HEK293 (cell line): ENCODE results near the gene KRTAP13-4.

Source experiments
- CTCF ChIA-PET: fragments of 350-600 bp; formaldehyde crosslinking; extraction: SDS; loops from one replicate; lab custom pipeline; 2021; ENCODE audit warnings: antibody characterized with exemption; lab: Yijun Ruan, JAX
- POLR2A ChIA-PET: fragments of 300-600 bp; formaldehyde crosslinking; extraction: SDS; loops from one replicate; lab custom pipeline; 2020; ENCODE audit warnings: antibody characterized with exemption, inconsistent platforms; lab: Yijun Ruan, JAX
- H3K27ac ChIP-seq: fragments of 200-500 bp; sonication (Bioruptor generic); 2 replicates; pipeline ENCODE4 v1.5.1; 2014; ENCODE audit warnings: low read depth, low read length, control low read depth, inconsistent platforms; ENCODE audit errors: extremely low read depth
- H3K36me3 ChIP-seq, 2 experiments: fragments of 200-500 bp in 1 of 2; sonication (Bioruptor generic) in 1 of 2; 1 replicate in 1 of 2; 2 replicates in 1 of 2; pipeline ENCODE4 v1.5.1; 2014 to 2017; ENCODE audit warnings: inconsistent platforms in 2 of 2, low read length in 2 of 2; ENCODE audit not compliant: control insufficient read depth in 2 of 2, insufficient read depth in 1 of 2
- H3K4me1 ChIP-seq: fragments of 200-500 bp; sonication (Bioruptor generic); 2 replicates; pipeline ENCODE4 v1.5.1; 2014; ENCODE audit warnings: mild to moderate bottlenecking, low read length, inconsistent platforms; ENCODE audit not compliant: control insufficient read depth, insufficient read depth
- H3K4me3 ChIP-seq: 2 replicates; pipeline ENCODE4 v1.5.1; 2011; ENCODE audit warnings: low read depth, mild to moderate bottlenecking, control low read depth, low read length, moderate library complexity
- H3K9me3 ChIP-seq: fragments of 200-500 bp; sonication (Bioruptor generic); 2 replicates; pipeline ENCODE4 v1.5.1; 2014; ENCODE audit warnings: low read depth, low read length, inconsistent platforms; ENCODE audit not compliant: control insufficient read depth, insufficient read depth
- EGR2 ChIP-seq: fragments of 450-650 bp; formaldehyde crosslinking; IDR thresholded peaks from 2 replicates; pipeline ENCODE4 v1.5.1; 2016; ENCODE audit warnings: low read depth, missing biosample characterization, missing genetic modification characterization
- FEZF1 ChIP-seq: fragments of 450-650 bp; formaldehyde crosslinking; IDR thresholded peaks from 2 replicates; pipeline ENCODE4 v1.5.1; 2016; ENCODE audit warnings: missing biosample characterization, missing genetic modification characterization
- GLI2 ChIP-seq: fragments of 450-650 bp; formaldehyde crosslinking; IDR thresholded peaks from 2 replicates; pipeline ENCODE4; 2017; ENCODE audit warnings: missing biosample characterization, missing genetic modification characterization, low read depth, borderline replicate concordance
- GLI4 ChIP-seq: fragments of 450-650 bp; formaldehyde crosslinking; IDR thresholded peaks from 2 replicates; pipeline ENCODE4 v1.5.1; 2016; ENCODE audit warnings: missing biosample characterization, missing genetic modification characterization
- KLF8 ChIP-seq: fragments of 450-650 bp; formaldehyde crosslinking; IDR thresholded peaks from 2 replicates; pipeline ENCODE4 v1.5.1; 2016; ENCODE audit warnings: missing biosample characterization, missing genetic modification characterization
- RBAK ChIP-seq: fragments of 450-650 bp; formaldehyde crosslinking; IDR thresholded peaks from 2 replicates; pipeline ENCODE4 v1.5.1; 2016; ENCODE audit warnings: missing biosample characterization, missing genetic modification characterization
- SCRT2 ChIP-seq: fragments of 450-650 bp; formaldehyde crosslinking; IDR thresholded peaks from 2 replicates; pipeline ENCODE4 v1.5.1; 2016; ENCODE audit warnings: missing biosample characterization, missing genetic modification characterization
- SP2 ChIP-seq: fragments of 450-650 bp; formaldehyde crosslinking; IDR thresholded peaks from 2 replicates; pipeline ENCODE4 v1.5.1; 2016; ENCODE audit warnings: missing biosample characterization, missing genetic modification characterization
- TCF7L2 ChIP-seq: IDR thresholded peaks from 2 replicates; pipeline ENCODE4 v1.6.1; 2011; ENCODE audit warnings: low read depth, mild to moderate bottlenecking, inconsistent platforms, low read length, moderate library complexity, borderline replicate concordance
- ZBTB49 ChIP-seq: fragments of 450-650 bp; formaldehyde crosslinking; IDR thresholded peaks from 2 replicates; pipeline ENCODE4 v1.5.1; 2016; ENCODE audit warnings: missing biosample characterization, missing genetic modification characterization, low read depth
- ZFP37 ChIP-seq: fragments of 450-650 bp; formaldehyde crosslinking; IDR thresholded peaks from 2 replicates; pipeline ENCODE4 v1.5.1; 2016; ENCODE audit warnings: missing biosample characterization, missing genetic modification characterization
- ZFP41 ChIP-seq: fragments of 450-650 bp; formaldehyde crosslinking; IDR thresholded peaks from 2 replicates; pipeline ENCODE4 v1.5.1; 2016; ENCODE audit warnings: missing biosample characterization, missing genetic modification characterization, borderline replicate concordance
- ZNF121 ChIP-seq: fragments of 450-650 bp; formaldehyde crosslinking; IDR thresholded peaks from 2 replicates; pipeline ENCODE4 v1.5.1; 2016; ENCODE audit warnings: missing biosample characterization, missing genetic modification characterization
- ZNF138 ChIP-seq: fragments of 450-650 bp; formaldehyde crosslinking; IDR thresholded peaks from 2 replicates; pipeline ENCODE4 v1.5.1; 2016; ENCODE audit warnings: missing biosample characterization, missing genetic modification characterization, borderline replicate concordance
- ZNF175 ChIP-seq: fragments of 450-650 bp; formaldehyde crosslinking; IDR thresholded peaks from 2 replicates; pipeline ENCODE4 v1.5.1; 2016; ENCODE audit warnings: missing biosample characterization, missing genetic modification characterization
- ZNF248 ChIP-seq: fragments of 450-650 bp; formaldehyde crosslinking; IDR thresholded peaks from 2 replicates; pipeline ENCODE4 v1.5.1; 2017; ENCODE audit warnings: missing biosample characterization, missing genetic modification characterization
- ZNF302 ChIP-seq: fragments of 450-650 bp; formaldehyde crosslinking; IDR thresholded peaks from 2 replicates; pipeline ENCODE4 v1.5.1; 2016; ENCODE audit warnings: missing biosample characterization, missing genetic modification characterization, low read depth
- ZNF324 ChIP-seq: fragments of 450-650 bp; formaldehyde crosslinking; IDR thresholded peaks from 2 replicates; pipeline ENCODE4 v1.5.1; 2016; ENCODE audit warnings: missing biosample characterization, missing genetic modification characterization
- ZNF354C ChIP-seq: fragments of 450-650 bp; formaldehyde crosslinking; IDR thresholded peaks from 2 replicates; pipeline ENCODE4 v1.5.1; 2016; ENCODE audit warnings: missing biosample characterization, missing genetic modification characterization, low read depth, borderline replicate concordance
- ZNF423 ChIP-seq: fragments of 450-650 bp; formaldehyde crosslinking; IDR thresholded peaks from 2 replicates; pipeline ENCODE4 v1.5.1; 2016; ENCODE audit warnings: missing biosample characterization, missing genetic modification characterization
- ZNF529 ChIP-seq: fragments of 450-650 bp; formaldehyde crosslinking; IDR thresholded peaks from 2 replicates; pipeline ENCODE4 v1.5.1; 2017; ENCODE audit warnings: missing genetic modification characterization, missing biosample characterization; ENCODE audit not compliant: insufficient replicate concordance
- ZNF530 ChIP-seq: fragments of 450-650 bp; formaldehyde crosslinking; IDR thresholded peaks from 2 replicates; pipeline ENCODE4 v1.5.1; 2016; ENCODE audit warnings: low read depth, missing biosample characterization, missing genetic modification characterization
- ZNF660 ChIP-seq: fragments of 450-650 bp; IDR thresholded peaks from 2 replicates; pipeline ENCODE4 v1.5.1; 2018; ENCODE audit warnings: missing biosample characterization, mild to moderate bottlenecking, missing genetic modification characterization
- ZNF701 ChIP-seq: fragments of 450-650 bp; formaldehyde crosslinking; IDR thresholded peaks from 2 replicates; pipeline ENCODE4 v1.5.1; 2016; ENCODE audit warnings: missing biosample characterization, missing genetic modification characterization
- ZNF76 ChIP-seq: fragments of 450-650 bp; formaldehyde crosslinking; IDR thresholded peaks from 2 replicates; pipeline ENCODE4; 2016; ENCODE audit warnings: low read depth, missing biosample characterization, missing genetic modification characterization, borderline replicate concordance
- ZNF792 ChIP-seq: fragments of 450-650 bp; formaldehyde crosslinking; IDR thresholded peaks from 2 replicates; pipeline ENCODE4 v1.5.1; 2016; ENCODE audit warnings: missing biosample characterization, missing genetic modification characterization
- ZNF837 ChIP-seq: fragments of 450-650 bp; formaldehyde crosslinking; IDR thresholded peaks from 2 replicates; pipeline ENCODE4 v1.5.1; 2016; ENCODE audit warnings: missing biosample characterization, missing genetic modification characterization
- TF ChIP-seq, protein P1 (sequence below): fragments of 450-650 bp; formaldehyde crosslinking; conservative IDR thresholded peaks from 2 replicates; pipeline ENCODE4 v1.5.1; 2016; ENCODE audit warnings: low read depth, missing biosample characterization, missing genetic modification characterization
- TF ChIP-seq, protein P2 (sequence below): fragments of 450-650 bp; formaldehyde crosslinking; IDR thresholded peaks from 2 replicates; pipeline ENCODE4 v1.5.1; 2016; ENCODE audit warnings: missing biosample characterization, missing genetic modification characterization

KRTAP13-4 gene

GRCh38 chr21:30408782-30409494 is 21.1 kb upstream of the KRTAP13-4 start:
- Histone ChIP-seq H3K4me1 (no peaks in the 10 kb centered on the region), H3K4me3 (no peak overlapping the region), H3K27ac (no peak overlapping the region), H3K36me3 (no peaks in the 10 kb centered on the region), H3K9me3 (no peaks in the 10 kb centered on the region)
- CTCF ChIA-PET = interaction anchor here (0.6 to 2.0 kb wide), 36 partner anchors 9 to 981 kb away, joined by 3 to 18 read pairs (median 4); partner anchors contain the start of gene KRTAP27-1
- POLR2A ChIA-PET = no interaction called here
- TF ChIP-seq FEZF1 (tag by site-specific recombination) (no peak), ZNF529 (no peak), GLI4 (tag by site-specific recombination) (no peak), SCRT2 (tag by site-specific recombination) (peak; percentile 39; the same call in 1 of the 2 replicates), ZFP41 (tag by site-specific recombination) (no peak), ZNF302 (tag by site-specific recombination) (no peak), GLI2 (tag by site-specific recombination) (no peak), ZNF837 (no peak), EGR2 (tag by site-specific recombination) (no peak), ZNF792 (tag by site-specific recombination) (no peak), ZNF175 (no peak), ZNF248 (tag by site-specific recombination) (no peak), ZNF530 (tag by site-specific recombination) (no peak), KLF8 (tag by site-specific recombination) (0 out of 2 replicates have a peak, but pooled peaks have one; percentile 23), ZNF76 (peak; percentile 21; the same call in 1 of the 2 replicates), RBAK (tag by site-specific recombination) (no peak), ZNF423 (no peak), ZNF324 (tag by site-specific recombination) (no peak), SP2 (peak; percentile 15; the same call in 1 of the 2 replicates), ZNF121 (tag by site-specific recombination) (no peak), ZNF701 (tag by site-specific recombination) (no peak), ZNF354C (tag by site-specific recombination) (no peak), ZNF138 (no peak), ZFP37 (no peak), TCF7L2 (no peak), ZNF660 (tag by site-specific recombination) (peak; percentile 56; the same call in 1 of the 2 replicates), ZBTB49 (tag by site-specific recombination) (no peak)
- TF ChIP-seq, protein P1, sequence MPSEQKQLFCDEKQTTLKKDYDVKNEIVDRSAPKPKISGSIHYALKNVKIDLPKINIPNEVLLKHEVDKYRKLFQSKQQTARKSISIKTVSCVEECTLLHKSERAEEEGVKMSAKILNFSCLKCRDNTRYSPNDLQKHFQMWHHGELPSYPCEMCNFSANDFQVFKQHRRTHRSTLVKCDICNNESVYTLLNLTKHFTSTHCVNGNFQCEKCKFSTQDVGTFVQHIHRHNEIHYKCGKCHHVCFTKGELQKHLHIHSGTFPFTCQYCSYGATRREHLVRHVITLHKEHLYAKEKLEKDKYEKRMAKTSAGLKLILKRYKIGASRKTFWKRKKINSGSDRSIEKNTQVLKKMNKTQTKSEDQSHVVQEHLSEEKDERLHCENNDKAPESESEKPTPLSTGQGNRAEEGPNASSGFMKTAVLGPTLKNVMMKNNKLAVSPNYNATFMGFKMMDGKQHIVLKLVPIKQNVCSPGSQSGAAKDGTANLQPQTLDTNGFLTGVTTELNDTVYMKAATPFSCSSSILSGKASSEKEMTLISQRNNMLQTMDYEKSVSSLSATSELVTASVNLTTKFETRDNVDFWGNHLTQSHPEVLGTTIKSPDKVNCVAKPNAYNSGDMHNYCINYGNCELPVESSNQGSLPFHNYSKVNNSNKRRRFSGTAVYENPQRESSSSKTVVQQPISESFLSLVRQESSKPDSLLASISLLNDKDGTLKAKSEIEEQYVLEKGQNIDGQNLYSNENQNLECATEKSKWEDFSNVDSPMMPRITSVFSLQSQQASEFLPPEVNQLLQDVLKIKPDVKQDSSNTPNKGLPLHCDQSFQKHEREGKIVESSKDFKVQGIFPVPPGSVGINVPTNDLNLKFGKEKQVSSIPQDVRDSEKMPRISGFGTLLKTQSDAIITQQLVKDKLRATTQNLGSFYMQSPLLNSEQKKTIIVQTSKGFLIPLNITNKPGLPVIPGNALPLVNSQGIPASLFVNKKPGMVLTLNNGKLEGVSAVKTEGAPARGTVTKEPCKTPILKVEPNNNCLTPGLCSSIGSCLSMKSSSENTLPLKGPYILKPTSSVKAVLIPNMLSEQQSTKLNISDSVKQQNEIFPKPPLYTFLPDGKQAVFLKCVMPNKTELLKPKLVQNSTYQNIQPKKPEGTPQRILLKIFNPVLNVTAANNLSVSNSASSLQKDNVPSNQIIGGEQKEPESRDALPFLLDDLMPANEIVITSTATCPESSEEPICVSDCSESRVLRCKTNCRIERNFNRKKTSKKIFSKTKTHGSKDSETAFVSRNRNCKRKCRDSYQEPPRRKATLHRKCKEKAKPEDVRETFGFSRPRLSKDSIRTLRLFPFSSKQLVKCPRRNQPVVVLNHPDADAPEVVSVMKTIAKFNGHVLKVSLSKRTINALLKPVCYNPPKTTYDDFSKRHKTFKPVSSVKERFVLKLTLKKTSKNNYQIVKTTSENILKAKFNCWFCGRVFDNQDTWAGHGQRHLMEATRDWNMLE = 0 out of 2 replicates have a peak, but pooled peaks have one; percentile 30
- TF ChIP-seq, protein P2, sequence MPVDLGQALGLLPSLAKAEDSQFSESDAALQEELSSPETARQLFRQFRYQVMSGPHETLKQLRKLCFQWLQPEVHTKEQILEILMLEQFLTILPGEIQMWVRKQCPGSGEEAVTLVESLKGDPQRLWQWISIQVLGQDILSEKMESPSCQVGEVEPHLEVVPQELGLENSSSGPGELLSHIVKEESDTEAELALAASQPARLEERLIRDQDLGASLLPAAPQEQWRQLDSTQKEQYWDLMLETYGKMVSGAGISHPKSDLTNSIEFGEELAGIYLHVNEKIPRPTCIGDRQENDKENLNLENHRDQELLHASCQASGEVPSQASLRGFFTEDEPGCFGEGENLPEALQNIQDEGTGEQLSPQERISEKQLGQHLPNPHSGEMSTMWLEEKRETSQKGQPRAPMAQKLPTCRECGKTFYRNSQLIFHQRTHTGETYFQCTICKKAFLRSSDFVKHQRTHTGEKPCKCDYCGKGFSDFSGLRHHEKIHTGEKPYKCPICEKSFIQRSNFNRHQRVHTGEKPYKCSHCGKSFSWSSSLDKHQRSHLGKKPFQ (tag by site-specific recombination) = no peak
